ENCODE data around the gene DGLUCY.

The DGLUCY gene

DNA sequence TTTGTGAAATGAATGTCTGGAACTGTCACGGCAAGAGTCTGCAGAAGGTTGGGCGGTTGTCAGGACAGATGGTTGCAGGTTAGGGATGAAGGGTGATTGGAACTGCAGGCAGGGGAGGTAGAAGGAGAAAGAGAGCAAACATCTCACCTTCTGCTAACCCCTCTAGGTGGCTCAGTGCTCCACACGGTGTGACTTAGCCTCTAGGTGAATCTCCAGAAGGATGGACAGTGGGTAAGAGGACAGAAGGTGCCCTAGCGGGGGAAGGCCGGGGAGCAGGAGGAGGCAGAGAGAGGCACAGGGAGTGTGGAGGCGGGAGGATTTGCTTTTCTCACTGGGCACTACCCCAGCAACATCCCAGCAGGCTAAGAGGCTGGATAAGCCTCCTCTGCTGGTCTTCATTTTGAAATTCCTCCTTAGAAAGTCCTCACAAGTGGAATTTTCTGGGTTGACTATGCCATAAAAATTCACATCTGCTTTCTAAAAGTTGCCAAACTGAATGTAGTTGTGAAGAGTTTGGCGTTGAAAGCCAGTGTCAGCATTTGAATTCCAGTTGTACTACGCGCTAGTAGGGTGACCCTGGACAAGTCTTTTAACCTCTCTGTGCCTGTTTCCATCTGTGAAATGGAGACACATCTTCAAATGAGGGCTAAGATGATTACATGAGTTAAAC lies 141.3 kb downstream of the DGLUCY start:
- TF ChIP-seq, protein P1, sequence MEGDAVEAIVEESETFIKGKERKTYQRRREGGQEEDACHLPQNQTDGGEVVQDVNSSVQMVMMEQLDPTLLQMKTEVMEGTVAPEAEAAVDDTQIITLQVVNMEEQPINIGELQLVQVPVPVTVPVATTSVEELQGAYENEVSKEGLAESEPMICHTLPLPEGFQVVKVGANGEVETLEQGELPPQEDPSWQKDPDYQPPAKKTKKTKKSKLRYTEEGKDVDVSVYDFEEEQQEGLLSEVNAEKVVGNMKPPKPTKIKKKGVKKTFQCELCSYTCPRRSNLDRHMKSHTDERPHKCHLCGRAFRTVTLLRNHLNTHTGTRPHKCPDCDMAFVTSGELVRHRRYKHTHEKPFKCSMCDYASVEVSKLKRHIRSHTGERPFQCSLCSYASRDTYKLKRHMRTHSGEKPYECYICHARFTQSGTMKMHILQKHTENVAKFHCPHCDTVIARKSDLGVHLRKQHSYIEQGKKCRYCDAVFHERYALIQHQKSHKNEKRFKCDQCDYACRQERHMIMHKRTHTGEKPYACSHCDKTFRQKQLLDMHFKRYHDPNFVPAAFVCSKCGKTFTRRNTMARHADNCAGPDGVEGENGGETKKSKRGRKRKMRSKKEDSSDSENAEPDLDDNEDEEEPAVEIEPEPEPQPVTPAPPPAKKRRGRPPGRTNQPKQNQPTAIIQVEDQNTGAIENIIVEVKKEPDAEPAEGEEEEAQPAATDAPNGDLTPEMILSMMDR (IDR thresholded peaks at IDR 0.05; ENCODE audit: low read depth, low read length, missing control alignments) = no peak
- no peak overlapping the region for H3K4me3 ChIP-seq (replicated peaks; ENCODE audit: low read depth, low read length)
- no peak for DNase-seq (ENCODE audit: extremely low read depth, low read depth)

DNA sequence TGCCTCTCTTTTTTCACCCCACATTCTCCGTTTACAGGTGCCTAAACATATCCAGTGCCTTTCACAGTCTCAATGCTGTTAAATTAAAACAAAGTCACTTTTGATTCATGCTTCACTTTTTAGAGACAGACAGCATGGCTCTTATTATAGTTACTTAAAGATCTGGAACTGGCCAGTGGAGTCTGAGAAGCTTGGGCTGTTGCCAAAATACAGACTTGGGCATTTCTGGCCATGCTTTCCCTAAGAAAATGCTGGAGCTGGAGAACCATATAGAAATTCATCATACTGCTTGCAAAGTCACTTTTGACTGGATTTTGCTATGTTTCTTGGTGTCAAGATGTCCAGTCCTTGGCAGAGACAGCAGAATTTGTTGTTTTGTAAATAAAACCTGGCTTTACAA lies 142.8 kb downstream of the DGLUCY start:
- TF ChIP-seq, protein P1 (IDR thresholded peaks at IDR 0.05; ENCODE audit: low read depth, low read length, missing control alignments) = no peak
- no peak for DNase-seq (ENCODE audit: extremely low read depth, low read depth)
- H3K4me3 ChIP-seq (replicated peaks; ENCODE audit: low read depth, low read length) = no peak overlapping the region

DNA sequence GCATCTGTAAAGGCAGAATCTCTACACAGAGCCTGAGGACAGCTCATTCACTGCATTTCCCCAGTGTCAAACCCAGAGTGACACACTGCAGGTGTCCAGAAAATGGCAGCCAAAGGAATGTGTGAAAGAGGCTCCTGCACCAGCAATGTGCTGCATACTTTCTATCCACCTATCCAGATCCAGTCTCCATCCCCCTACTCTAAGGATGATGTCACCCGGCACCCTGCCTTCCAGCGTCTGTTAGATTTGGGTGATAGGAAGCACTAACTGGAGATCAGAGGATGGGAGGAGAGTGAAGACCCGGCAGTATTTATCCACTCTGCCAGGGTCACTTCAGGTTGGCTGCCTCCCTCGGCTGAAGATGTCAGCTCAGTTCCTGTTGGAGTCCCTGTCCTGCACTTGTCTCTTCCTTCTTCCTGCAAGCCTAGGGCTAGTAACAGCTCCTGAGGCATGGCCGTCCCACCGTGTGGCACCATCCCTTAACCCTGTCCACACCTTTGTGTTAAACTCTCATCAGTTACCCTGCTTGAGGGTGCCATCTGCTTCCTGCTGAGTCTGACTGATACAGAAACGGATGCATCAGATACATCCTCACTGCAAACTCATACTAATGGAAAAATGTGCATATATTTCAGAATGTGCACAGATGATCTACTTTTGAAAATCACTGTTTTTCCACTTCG lies 143.6 kb downstream of the DGLUCY start:
- H3K4me3 ChIP-seq (replicated peaks; ENCODE audit: low read depth, low read length) = no peak overlapping the region
- DNase-seq (ENCODE audit: extremely low read depth, low read depth) = no peak
- TF ChIP-seq, protein P1 (IDR thresholded peaks at IDR 0.05; ENCODE audit: low read depth, low read length, missing control alignments) = no peak

DNA sequence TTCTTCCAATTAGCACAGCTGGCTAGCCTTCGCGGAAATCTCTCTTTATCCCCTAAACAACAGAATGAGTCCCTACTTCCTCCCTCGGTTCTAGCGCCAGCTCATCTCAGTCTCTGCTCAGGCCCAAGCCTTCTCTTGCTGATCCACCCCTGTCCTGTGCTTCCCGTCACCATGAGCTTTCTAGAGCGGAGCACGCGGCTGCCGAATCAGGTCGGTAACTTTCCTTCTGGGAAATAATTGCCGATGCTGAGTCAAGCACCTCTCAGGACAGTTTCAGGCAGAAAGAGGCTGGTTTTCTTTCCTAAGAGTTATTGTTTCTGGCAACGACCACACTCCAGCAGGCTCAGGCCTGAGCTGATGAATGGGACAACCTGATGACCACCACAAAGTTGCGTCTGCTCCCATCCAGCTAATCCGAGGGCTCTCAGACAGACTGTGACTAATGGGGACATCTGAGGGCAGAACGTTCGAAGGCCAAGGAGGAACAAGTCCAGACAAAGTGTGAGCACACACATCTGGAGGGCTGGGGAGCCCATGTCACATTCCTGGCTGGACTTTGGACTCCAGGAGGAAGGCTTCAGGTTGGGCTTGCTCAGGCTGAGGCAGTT lies 144.2 kb downstream of the DGLUCY start:
- no peak for DNase-seq (ENCODE audit: extremely low read depth, low read depth)
- TF ChIP-seq, protein P1 (IDR thresholded peaks at IDR 0.05; ENCODE audit: low read depth, low read length, missing control alignments) = no peak
- no peak overlapping the region for H3K4me3 ChIP-seq (replicated peaks; ENCODE audit: low read depth, low read length)

DNA sequence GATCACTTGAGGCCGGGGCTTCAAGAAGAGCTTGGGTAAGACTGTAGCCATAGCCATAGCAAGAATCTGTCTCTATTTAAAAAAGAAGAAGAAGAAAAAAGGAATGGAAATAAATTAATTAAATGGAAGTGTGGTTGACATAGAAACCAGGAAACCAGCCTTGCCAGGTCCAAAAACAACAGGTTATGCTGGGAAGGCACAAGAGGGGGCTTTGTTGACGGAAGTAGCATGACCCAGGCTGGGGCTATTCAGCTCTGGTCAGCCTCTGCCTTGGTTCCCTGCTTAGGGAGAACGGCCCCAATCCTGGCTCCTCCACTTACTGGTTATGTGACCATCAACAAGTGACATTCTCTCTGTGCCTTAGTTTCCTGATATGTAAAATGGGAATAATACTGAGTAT lies 145.0 kb downstream of the DGLUCY start:
- TF ChIP-seq, protein P1 (IDR thresholded peaks at IDR 0.05; ENCODE audit: low read depth, low read length, missing control alignments) = no peak
- no peak for DNase-seq (ENCODE audit: extremely low read depth, low read depth)
- no peak overlapping the region for H3K4me3 ChIP-seq (replicated peaks; ENCODE audit: low read depth, low read length)

DNA sequence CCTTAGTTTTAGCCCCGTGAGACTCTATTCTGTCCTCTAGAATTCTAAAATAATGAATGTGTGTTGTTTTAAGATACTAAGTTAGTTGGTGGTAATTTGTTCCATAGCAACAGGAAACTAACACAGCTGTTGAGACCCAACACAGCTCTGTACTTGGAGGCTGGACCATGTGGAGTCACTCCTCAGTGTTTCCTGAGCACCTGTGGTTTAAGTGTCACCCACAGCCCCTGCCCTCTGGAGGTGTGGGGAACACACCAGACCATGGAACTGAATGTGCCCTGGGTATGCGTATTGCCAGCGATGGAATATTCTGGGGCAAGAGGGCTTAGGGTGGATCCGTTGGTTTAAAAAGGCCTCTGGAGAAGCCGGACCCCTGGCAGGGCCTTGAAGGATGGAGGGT lies 147.2 kb downstream of the DGLUCY start:
- no peak overlapping the region for H3K4me3 ChIP-seq (replicated peaks; ENCODE audit: low read depth, low read length)
- TF ChIP-seq, protein P1 (IDR thresholded peaks at IDR 0.05; ENCODE audit: low read depth, low read length, missing control alignments) = no peak
- DNase-seq (ENCODE audit: extremely low read depth, low read depth) = no peak

All from HFF-Myc (cell line).